Liver (tissue), 9 donors: ENCODE data around the gene PLEKHA5. TPM values are rescaled to one million over a fixed set of nuclear protein-coding genes. Genes with fewer than 3 reads are reported as not detected.

Source experiments
- DNase-seq: peaks from one replicate; pipeline ENCODE4 v3.0.0-alpha.2; 2017; ENCODE audit warnings: low spot score
- H3K27ac ChIP-seq, 2 donors: one replicate each; pipeline ENCODE4 v1.7.0; 2013; ENCODE audit warnings: inconsistent platforms in 2 of 2, low read length in 2 of 2, control low read depth in 1 of 2, low read depth in 1 of 2, mild to moderate bottlenecking in 1 of 2
- H3K27me3 ChIP-seq, 4 donors: one replicate each; pipeline versions ENCODE4 v1.6.1 to v1.7.0; 2013; ENCODE audit warnings: low read length in 3 of 4, inconsistent platforms in 1 of 4, mild to moderate bottlenecking in 1 of 4, moderate library complexity in 1 of 4; ENCODE audit not compliant: control insufficient read depth in 4 of 4, insufficient read depth in 4 of 4
- H3K36me3 ChIP-seq, 4 donors: one replicate each; pipeline versions ENCODE4 v1.6.1 to v1.7.0; 2013; ENCODE audit warnings: low read length in 3 of 4, mild to moderate bottlenecking in 3 of 4, low read depth in 1 of 4, moderate library complexity in 1 of 4; ENCODE audit not compliant: control insufficient read depth in 4 of 4, insufficient read depth in 3 of 4
- H3K4me1 ChIP-seq, 4 donors: one replicate each; pipeline versions ENCODE4 v1.6.1 to v1.7.0; 2013; ENCODE audit warnings: low read length in 3 of 4, mild to moderate bottlenecking in 3 of 4, moderate library complexity in 1 of 4; ENCODE audit not compliant: control insufficient read depth in 4 of 4, insufficient read depth in 4 of 4
- H3K4me3 ChIP-seq, 3 donors: one replicate each; pipeline versions ENCODE4 v1.6.1 to v1.7.0; 2013; ENCODE audit warnings: low read length in 3 of 3, control low read depth in 1 of 3, low read depth in 1 of 3, mild to moderate bottlenecking in 1 of 3
- H3K9ac ChIP-seq, 2 donors: one replicate each; pipeline ENCODE4 v1.7.0; 2013; ENCODE audit warnings: low read length in 2 of 2, mild to moderate bottlenecking in 2 of 2, moderate library complexity in 2 of 2, control low read depth in 1 of 2, low read depth in 1 of 2
- H3K9me3 ChIP-seq, 4 donors: one replicate each; pipeline versions ENCODE4 v1.6.1 to v1.7.0; 2013; ENCODE audit warnings: low read length in 3 of 4; ENCODE audit not compliant: control insufficient read depth in 4 of 4
- FOXA2 ChIP-seq: IDR thresholded peaks from 2 replicates; pipeline ENCODE4 v1.6.1; 2016; ENCODE audit warnings: antibody characterized with exemption
- HNF4A ChIP-seq, 2 donors: conservative IDR thresholded peaks; 2 replicates each; pipeline ENCODE4 v1.6.1; 2016; ENCODE audit warnings: antibody characterized with exemption in 2 of 2, mild to moderate bottlenecking in 2 of 2
- HNF4G ChIP-seq: IDR thresholded peaks from 2 replicates; pipeline ENCODE4 v1.6.1; 2016; ENCODE audit warnings: antibody characterized with exemption
- JUND ChIP-seq, 2 donors: IDR thresholded peaks; 2 replicates each; pipeline ENCODE4 v1.6.1; 2016; ENCODE audit warnings: antibody characterized with exemption in 2 of 2
- NR2F2 ChIP-seq: IDR thresholded peaks from 2 replicates; pipeline ENCODE4 v1.6.1; 2016; ENCODE audit warnings: antibody characterized with exemption
- RAD21 ChIP-seq, 2 donors: IDR thresholded peaks; 2 replicates each; pipeline ENCODE4 v1.6.1; 2016; ENCODE audit warnings: antibody characterized with exemption in 2 of 2, mild to moderate bottlenecking in 2 of 2
- RXRA ChIP-seq, 2 donors: IDR thresholded peaks; 2 replicates each; pipeline ENCODE4 v1.6.1; 2017 to 2018; ENCODE audit warnings: antibody characterized with exemption in 2 of 2, mild to moderate bottlenecking in 1 of 2
- TAF1 ChIP-seq: conservative IDR thresholded peaks from 2 replicates; pipeline ENCODE4 v1.6.1; 2016; ENCODE audit warnings: antibody characterized with exemption, mild to moderate bottlenecking
- YY1 ChIP-seq: IDR thresholded peaks from 2 replicates; pipeline ENCODE4 v1.6.1; 2016; ENCODE audit warnings: antibody characterized with exemption, mild to moderate bottlenecking
- WGBS: extraction: QIAGEN DNeasy Blood & Tissue Kit; methylation state at CpG from one replicate; pipeline ENCODE4 v1.1.7; 2013; 5-methylcytosine and 5-hydroxymethylcytosine counted together
- polyA plus RNA-seq, 2 donors: library from polyadenylated mRNA; stranded (reverse) in 1 of 2; unstranded in 1 of 2; fragments of 200-250 nt in 1 of 2; fragments of >200 nt in 1 of 2; fragmentation: Nextera tagmentation in 1 of 2; extraction: Ambion mirVana in 1 of 2; gene quantifications; one replicate each; pipeline versions ENCODE4 v1.2.1 to v1.2.3, GENCODE V29; 2013 to 2015
- total RNA-seq, 2 donors: library from RNA; depleted of rRNA; stranded (reverse); fragments of >200 nt; gene quantifications; one replicate each; pipeline ENCODE4 v1.2.3, GENCODE V29; 2014
- TF ChIP-seq, protein P1 (sequence below): IDR thresholded peaks from 2 replicates; pipeline ENCODE4 v1.6.1; 2016; ENCODE audit warnings: antibody characterized with exemption
- TF ChIP-seq, protein P2 (sequence below): IDR thresholded peaks from 2 replicates; pipeline ENCODE4 v1.6.1; 2016; ENCODE audit warnings: antibody characterized with exemption
- TF ChIP-seq, protein P3 (sequence below): fragments of 150-350 bp; IDR thresholded peaks from 2 replicates; pipeline ENCODE4 v1.5.1; 2017; ENCODE audit warnings: improper control_type of control experiment, low read depth, low read length; ENCODE audit not compliant: missing input control
- TF ChIP-seq, protein P4 (sequence below): IDR thresholded peaks from 2 replicates; pipeline ENCODE4 v1.6.1; 2016; ENCODE audit warnings: antibody characterized with exemption, mild to moderate bottlenecking
- donor health status: healthy.
- donor health status: healthy.
- donor health status: healthy.
- donor health status: healthy.
- donor health status: healthy.

PLEKHA5 gene
- total and polyA plus RNA-seq, 4 donors = 4.6 to 25.5 (median 16.8) TPM

DNA sequence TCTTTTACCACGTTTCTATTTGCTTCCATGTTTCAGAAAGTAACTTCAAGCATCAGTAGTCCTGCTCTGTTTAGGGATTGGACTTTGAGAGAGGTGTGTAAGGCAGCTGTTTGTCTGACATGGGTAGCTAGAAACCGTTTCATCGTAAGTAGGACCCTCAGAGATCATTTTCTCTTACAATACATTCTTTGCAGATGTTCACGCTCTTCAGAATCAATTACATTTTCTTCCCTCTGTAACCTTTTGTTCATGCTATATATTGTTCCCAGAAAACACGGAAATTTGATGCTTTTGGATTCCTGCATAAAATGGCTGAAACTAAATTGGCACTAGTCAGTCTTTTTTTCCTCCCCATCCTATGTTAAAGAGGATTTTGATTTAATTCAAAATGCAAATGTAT is 247.2 kb downstream of the PLEKHA5 start (continued):
- TF ChIP-seq, protein P1, sequence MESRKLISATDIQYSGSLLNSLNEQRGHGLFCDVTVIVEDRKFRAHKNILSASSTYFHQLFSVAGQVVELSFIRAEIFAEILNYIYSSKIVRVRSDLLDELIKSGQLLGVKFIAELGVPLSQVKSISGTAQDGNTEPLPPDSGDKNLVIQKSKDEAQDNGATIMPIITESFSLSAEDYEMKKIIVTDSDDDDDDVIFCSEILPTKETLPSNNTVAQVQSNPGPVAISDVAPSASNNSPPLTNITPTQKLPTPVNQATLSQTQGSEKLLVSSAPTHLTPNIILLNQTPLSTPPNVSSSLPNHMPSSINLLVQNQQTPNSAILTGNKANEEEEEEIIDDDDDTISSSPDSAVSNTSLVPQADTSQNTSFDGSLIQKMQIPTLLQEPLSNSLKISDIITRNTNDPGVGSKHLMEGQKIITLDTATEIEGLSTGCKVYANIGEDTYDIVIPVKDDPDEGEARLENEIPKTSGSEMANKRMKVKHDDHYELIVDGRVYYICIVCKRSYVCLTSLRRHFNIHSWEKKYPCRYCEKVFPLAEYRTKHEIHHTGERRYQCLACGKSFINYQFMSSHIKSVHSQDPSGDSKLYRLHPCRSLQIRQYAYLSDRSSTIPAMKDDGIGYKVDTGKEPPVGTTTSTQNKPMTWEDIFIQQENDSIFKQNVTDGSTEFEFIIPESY = no peak
- TF ChIP-seq NR2F2 (no peak), RAD21 (IDR thresholded peaks at IDR 0.05) (no peak), HNF4G (no peak), FOXA2 (no peak), YY1 (no peak)

DNA sequence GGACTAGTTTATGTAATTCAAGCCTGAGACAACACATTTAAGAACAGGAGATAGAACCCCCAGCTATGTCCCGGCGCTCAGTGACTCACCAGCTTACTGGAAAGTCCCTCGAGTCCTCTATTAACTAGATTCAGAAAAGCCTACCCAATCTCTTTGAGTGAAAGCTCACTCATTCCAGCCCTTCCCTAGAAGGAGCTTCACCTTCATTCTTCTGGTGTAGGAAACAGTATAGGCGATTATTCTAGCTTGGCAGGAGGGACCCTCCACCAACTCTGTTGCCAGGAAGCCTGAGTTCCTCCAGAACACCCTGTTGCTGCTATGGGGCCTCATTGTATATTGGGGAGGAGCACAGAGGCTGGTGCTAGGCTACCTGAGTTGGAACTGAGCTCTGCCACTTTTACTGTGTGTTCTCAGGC is 252.6 kb downstream of the PLEKHA5 start:
- Histone ChIP-seq H3K4me1 (no peaks in the 10 kb centered on the region), H3K27me3 (no peaks in the 10 kb centered on the region), H3K27ac (no peak overlapping the region), H3K9me3 (no peaks in the 10 kb centered on the region), H3K36me3 (peaks cover 3 to 11% (median 6%) of the 10 kb centered on the region in 4 donors), H3K9ac (no peak overlapping the region), H3K4me3 (no peak overlapping the region)
- DNase-seq = no peak
- TF ChIP-seq, protein P2, sequence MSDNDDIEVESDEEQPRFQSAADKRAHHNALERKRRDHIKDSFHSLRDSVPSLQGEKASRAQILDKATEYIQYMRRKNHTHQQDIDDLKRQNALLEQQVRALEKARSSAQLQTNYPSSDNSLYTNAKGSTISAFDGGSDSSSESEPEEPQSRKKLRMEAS = no peak
- TF ChIP-seq FOXA2 (no peak), RXRA (IDR thresholded peaks at IDR 0.05) (no peak), HNF4A (conservative IDR thresholded peaks at IDR 0.05) (no peak), JUND (IDR thresholded peaks at IDR 0.05) (no peak)
- TF ChIP-seq, protein P3, sequence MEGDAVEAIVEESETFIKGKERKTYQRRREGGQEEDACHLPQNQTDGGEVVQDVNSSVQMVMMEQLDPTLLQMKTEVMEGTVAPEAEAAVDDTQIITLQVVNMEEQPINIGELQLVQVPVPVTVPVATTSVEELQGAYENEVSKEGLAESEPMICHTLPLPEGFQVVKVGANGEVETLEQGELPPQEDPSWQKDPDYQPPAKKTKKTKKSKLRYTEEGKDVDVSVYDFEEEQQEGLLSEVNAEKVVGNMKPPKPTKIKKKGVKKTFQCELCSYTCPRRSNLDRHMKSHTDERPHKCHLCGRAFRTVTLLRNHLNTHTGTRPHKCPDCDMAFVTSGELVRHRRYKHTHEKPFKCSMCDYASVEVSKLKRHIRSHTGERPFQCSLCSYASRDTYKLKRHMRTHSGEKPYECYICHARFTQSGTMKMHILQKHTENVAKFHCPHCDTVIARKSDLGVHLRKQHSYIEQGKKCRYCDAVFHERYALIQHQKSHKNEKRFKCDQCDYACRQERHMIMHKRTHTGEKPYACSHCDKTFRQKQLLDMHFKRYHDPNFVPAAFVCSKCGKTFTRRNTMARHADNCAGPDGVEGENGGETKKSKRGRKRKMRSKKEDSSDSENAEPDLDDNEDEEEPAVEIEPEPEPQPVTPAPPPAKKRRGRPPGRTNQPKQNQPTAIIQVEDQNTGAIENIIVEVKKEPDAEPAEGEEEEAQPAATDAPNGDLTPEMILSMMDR = no peak
- 67% methylated on average over 4 of the region's 4 CpGs for WGBS

DNA sequence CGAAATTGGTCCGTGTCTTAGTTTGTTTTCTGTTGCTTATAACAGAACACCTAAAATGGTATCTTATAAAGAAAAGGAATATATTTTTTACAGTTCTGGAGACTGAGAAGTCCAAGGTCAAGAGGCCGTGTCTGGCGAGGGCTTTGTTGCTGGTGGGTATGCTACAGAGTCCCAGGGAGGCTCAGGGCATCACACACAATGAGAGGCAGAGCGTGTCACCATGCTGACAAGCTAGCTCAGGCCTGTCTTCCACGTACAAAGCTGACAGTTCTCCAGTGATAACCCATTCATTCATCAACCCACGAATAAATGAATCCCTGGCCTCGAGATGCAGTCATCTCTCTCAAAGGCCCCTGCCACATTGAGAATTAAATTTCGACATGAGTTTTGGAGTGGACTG is 253.0 kb downstream of the PLEKHA5 start:
- Histone ChIP-seq H3K9me3 (no peaks in the 10 kb centered on the region), H3K27me3 (no peaks in the 10 kb centered on the region)

More for the DNA sequence above, 253.0 kb downstream of the PLEKHA5 start:
- no peak overlapping the region for H3K9ac ChIP-seq
- TF ChIP-seq, protein P4, sequence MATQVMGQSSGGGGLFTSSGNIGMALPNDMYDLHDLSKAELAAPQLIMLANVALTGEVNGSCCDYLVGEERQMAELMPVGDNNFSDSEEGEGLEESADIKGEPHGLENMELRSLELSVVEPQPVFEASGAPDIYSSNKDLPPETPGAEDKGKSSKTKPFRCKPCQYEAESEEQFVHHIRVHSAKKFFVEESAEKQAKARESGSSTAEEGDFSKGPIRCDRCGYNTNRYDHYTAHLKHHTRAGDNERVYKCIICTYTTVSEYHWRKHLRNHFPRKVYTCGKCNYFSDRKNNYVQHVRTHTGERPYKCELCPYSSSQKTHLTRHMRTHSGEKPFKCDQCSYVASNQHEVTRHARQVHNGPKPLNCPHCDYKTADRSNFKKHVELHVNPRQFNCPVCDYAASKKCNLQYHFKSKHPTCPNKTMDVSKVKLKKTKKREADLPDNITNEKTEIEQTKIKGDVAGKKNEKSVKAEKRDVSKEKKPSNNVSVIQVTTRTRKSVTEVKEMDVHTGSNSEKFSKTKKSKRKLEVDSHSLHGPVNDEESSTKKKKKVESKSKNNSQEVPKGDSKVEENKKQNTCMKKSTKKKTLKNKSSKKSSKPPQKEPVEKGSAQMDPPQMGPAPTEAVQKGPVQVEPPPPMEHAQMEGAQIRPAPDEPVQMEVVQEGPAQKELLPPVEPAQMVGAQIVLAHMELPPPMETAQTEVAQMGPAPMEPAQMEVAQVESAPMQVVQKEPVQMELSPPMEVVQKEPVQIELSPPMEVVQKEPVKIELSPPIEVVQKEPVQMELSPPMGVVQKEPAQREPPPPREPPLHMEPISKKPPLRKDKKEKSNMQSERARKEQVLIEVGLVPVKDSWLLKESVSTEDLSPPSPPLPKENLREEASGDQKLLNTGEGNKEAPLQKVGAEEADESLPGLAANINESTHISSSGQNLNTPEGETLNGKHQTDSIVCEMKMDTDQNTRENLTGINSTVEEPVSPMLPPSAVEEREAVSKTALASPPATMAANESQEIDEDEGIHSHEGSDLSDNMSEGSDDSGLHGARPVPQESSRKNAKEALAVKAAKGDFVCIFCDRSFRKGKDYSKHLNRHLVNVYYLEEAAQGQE = no peak
- TF ChIP-seq RXRA (IDR thresholded peaks at IDR 0.05) (no peak), RAD21 (IDR thresholded peaks at IDR 0.05) (no peak), TAF1 (no peak)
- TF ChIP-seq, protein P2 = no peak
- TF ChIP-seq, protein P1 = no peak
- H3K27ac ChIP-seq = no peak overlapping the region
- WGBS = 90% methylated on average over 9 of the region's 9 CpGs
- peaks cover 3 to 11% (median 6%) of the 10 kb centered on the region in 4 donors for H3K36me3 ChIP-seq
- H3K4me1 ChIP-seq = no peaks in the 10 kb centered on the region
- no peak for DNase-seq
- no peak overlapping the region for H3K4me3 ChIP-seq
